HEK293 (cell line): ENCODE results near the gene PHF21A.

Experiments used
- ZSCAN30 ChIP-seq: fragments of 450-650 bp; IDR thresholded peaks from 2 replicates; pipeline ENCODE4 v1.5.1; 2018; ENCODE audit warnings: missing biosample characterization, mild to moderate bottlenecking, missing genetic modification characterization, moderate library complexity
- TF ChIP-seq, protein P1 (sequence below): fragments of 450-650 bp; formaldehyde crosslinking; IDR thresholded peaks from 2 replicates; pipeline ENCODE4 v1.5.1; 2016; ENCODE audit warnings: missing biosample characterization, missing genetic modification characterization

DNA sequence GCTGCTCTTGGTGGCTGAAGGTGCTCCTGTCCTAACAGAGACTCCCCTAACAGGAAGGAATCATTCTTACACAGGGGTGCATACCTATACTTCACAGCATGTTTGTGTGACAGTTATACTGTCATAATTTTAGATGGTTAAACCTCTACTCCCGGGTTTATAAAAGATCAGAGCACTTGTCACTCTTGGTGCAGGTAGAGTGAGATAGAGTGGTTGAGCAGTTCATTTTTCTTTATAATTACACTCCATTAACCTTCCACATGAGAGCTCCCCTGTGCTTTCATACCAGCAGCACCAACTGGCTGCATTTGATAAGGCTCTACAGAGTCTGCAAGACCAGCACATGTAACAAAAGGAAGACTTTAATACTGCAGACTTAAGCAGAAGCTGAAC, 125.9 kb downstream of the PHF21A start:
- no peak for TF ChIP-seq ZSCAN30
- TF ChIP-seq, protein P1, sequence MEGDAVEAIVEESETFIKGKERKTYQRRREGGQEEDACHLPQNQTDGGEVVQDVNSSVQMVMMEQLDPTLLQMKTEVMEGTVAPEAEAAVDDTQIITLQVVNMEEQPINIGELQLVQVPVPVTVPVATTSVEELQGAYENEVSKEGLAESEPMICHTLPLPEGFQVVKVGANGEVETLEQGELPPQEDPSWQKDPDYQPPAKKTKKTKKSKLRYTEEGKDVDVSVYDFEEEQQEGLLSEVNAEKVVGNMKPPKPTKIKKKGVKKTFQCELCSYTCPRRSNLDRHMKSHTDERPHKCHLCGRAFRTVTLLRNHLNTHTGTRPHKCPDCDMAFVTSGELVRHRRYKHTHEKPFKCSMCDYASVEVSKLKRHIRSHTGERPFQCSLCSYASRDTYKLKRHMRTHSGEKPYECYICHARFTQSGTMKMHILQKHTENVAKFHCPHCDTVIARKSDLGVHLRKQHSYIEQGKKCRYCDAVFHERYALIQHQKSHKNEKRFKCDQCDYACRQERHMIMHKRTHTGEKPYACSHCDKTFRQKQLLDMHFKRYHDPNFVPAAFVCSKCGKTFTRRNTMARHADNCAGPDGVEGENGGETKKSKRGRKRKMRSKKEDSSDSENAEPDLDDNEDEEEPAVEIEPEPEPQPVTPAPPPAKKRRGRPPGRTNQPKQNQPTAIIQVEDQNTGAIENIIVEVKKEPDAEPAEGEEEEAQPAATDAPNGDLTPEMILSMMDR (tag by site-specific recombination), result no peak
